Right cardiac atrium (tissue), 5 donors: ENCODE measurements around the gene COL4A3. TPM values are rescaled to one million over a fixed set of nuclear protein-coding genes. Genes with fewer than 3 reads are reported as not detected.

Experiments
- ATAC-seq, 2 donors: fragments of 200-7000 bp; cut with Tn5 transposase; one replicate each; pipeline versions ENCODE4 v1.8.0 to v1.9.1; 2020; ENCODE audit warnings: moderate library complexity in 2 of 2, mild to moderate bottlenecking in 1 of 2
- DNase-seq, 3 donors: peaks; one replicate each; pipeline ENCODE4 v3.0.0-alpha.2; 2020
- H3K27ac ChIP-seq: one replicate; pipeline ENCODE4 v1.5.1; 2013; ENCODE audit warnings: mild to moderate bottlenecking, low read length, control low read depth, moderate library complexity
- H3K27me3 ChIP-seq: one replicate; pipeline ENCODE4 v1.6.1; 2013; ENCODE audit not compliant: control insufficient read depth, insufficient read depth
- H3K4me1 ChIP-seq: one replicate; pipeline ENCODE4 v1.6.1; 2013; ENCODE audit warnings: low read length; ENCODE audit not compliant: control insufficient read depth, insufficient read depth
- H3K4me3 ChIP-seq: one replicate; pipeline ENCODE4 v1.5.1; 2013; ENCODE audit warnings: low read length, control low read depth
- H3K9me3 ChIP-seq: one replicate; pipeline ENCODE4 v1.6.1; 2013; ENCODE audit warnings: low read length; ENCODE audit not compliant: control insufficient read depth
- WGBS: extraction: QIAGEN DNeasy Blood & Tissue Kit; methylation state at CpG from one replicate; pipeline ENCODE4 v1.1.7; 2013; 5-methylcytosine and 5-hydroxymethylcytosine counted together
- intact Hi-C, 4 donors: fragments of 100-400 bp; cut with DNase I; formaldehyde crosslinking; loops; one replicate each; pipeline versions ENCODE4 v1.11.0 to v1.14.0; 2022 to 2023
- polyA plus RNA-seq: library from polyadenylated mRNA; stranded (reverse); fragments of 200-250 nt; gene quantifications from one replicate; pipeline ENCODE4 v1.2.3, GENCODE V29; 2013
- total RNA-seq, 4 donors: library from RNA; stranded (reverse); fragmentation: NEBNext Ultra II Directional; extraction: Animal tissue kit (Norgen Biotek cat#: 25700); gene quantifications; one replicate each; pipeline ENCODE4 v1.2.1, GENCODE V29; 2021
- donor health status: healthy with polysubstance abuse.
- donor health status: DM: no; HTN: yes; CAD: no.
- donor health status: DM: no; HTN: no; CAD: no.
- donor health status: DM: no; HTN: yes; CAD: no; lungs with severe emphysema.
- donor health status: DM: yes; HTN: yes; CAD: no.

COL4A3 gene
- total and polyA plus RNA-seq, 5 donors: 4.7 to 11.0 (median 6.6) TPM

DNA sequence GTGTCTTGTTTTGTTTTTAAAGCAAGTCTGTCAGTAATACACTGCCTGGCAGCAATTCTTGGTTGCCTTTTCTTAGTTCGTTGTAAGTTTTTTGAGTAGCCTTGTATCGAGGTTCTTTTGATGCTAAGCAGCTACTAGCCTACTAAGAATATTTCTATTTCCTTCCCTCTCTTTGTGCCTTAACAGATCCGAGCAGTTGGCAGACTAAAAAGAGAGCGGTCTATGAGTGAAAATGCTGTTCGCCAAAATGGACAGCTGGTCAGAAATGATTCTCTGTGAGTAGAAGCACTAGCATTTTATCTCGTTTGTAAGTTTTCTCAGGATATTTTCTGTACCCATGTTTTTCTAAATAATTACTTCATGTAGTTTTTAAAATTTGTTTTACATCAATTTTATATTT lies 175.7 kb downstream of the COL4A3 start:
- 67% methylated on average over 6 of the region's 6 CpGs for WGBS
- H3K9me3 ChIP-seq: no peaks in the 10 kb centered on the region
- no peak overlapping the region for H3K4me3 ChIP-seq
- no peaks in the 10 kb centered on the region for H3K27me3 ChIP-seq
- no peaks in the 10 kb centered on the region for H3K4me1 ChIP-seq
- DNase-seq (no peak), ATAC-seq (no peak)
- H3K27ac ChIP-seq: no peak overlapping the region
- intact Hi-C loops: no loop called here

DNA sequence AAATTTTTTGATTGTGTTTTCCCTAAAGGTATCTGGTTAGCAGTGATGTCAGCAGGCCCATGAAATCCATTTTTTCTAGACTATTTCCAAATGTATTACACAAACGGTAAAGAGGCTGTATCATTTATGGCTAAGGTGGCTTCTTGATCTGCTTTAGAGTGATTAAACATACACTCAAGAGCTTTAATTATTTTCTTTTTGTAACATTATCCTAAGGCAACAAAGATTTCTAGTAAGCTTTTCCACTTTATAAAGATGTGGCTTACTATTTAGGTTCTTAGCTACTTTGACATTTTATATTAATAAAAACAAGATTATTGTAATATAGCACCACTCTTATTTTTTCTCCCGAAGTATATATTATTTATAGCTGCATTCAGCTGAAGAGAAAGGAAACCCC lies 177.1 kb downstream of the COL4A3 start:
- Histone ChIP-seq H3K4me1 (no peaks in the 10 kb centered on the region), H3K9me3 (no peaks in the 10 kb centered on the region), H3K27ac (no peak overlapping the region), H3K27me3 (no peaks in the 10 kb centered on the region), H3K4me3 (no peak overlapping the region)
- WGBS: 87% methylated on average over 2 of the region's 2 CpGs
- ATAC-seq (no peak), DNase-seq (no peak)
- intact Hi-C loops: no loop called here

DNA sequence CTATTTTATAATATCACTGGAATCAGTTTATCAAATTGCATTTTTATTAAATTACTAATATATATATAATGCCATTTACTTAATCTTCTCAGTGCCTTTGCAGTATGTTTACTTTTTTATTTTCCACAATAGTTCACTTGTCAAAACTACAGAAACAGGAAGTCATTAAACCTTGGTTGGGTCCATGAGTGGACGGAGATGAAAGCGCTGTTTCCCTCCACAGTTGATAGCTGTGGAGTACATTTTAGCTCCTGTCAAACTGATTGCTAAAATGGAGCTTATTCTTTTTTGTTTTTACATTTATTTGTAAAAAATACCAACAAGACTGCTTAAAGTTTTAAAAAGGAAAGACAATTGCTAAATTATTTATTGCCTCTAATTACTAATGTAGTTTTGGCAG lies 179.8 kb downstream of the COL4A3 start:
- WGBS: 72% methylated on average over 2 of the region's 2 CpGs
- Histone ChIP-seq H3K27ac (no peak overlapping the region), H3K9me3 (no peaks in the 10 kb centered on the region), H3K4me1 (no peaks in the 10 kb centered on the region), H3K4me3 (no peak overlapping the region), H3K27me3 (no peaks in the 10 kb centered on the region)
- DNase-seq: no peak
- no peak for ATAC-seq
- intact Hi-C loops: no loop called here

DNA sequence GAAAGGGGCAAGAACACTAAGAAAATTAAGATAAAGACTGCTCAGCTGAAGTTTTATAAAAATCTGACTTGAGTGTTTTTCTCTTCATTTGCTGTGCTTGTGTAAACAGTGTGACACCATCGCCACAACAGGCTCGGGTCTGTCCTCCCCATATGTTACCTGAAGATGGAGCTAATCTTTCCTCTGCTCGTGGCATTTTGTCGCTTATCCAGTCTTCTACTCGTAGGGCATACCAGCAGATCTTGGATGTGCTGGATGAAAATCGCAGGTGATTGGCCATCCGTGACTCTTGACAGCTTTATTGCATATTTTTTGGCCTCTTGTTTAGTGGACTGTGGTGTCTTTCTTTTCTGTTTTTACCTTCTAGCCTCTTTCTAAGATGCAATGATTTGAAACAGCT lies 182.7 kb downstream of the COL4A3 start:
- ATAC-seq (no peak), DNase-seq (no peak)
- H3K4me1 ChIP-seq: no peaks in the 10 kb centered on the region
- H3K9me3 ChIP-seq: no peaks in the 10 kb centered on the region
- 87% methylated on average over 7 of the region's 7 CpGs for WGBS
- no peak overlapping the region for H3K4me3 ChIP-seq
- intact Hi-C loops: no loop called here
- H3K27ac ChIP-seq: no peak overlapping the region
- H3K27me3 ChIP-seq: no peaks in the 10 kb centered on the region

DNA sequence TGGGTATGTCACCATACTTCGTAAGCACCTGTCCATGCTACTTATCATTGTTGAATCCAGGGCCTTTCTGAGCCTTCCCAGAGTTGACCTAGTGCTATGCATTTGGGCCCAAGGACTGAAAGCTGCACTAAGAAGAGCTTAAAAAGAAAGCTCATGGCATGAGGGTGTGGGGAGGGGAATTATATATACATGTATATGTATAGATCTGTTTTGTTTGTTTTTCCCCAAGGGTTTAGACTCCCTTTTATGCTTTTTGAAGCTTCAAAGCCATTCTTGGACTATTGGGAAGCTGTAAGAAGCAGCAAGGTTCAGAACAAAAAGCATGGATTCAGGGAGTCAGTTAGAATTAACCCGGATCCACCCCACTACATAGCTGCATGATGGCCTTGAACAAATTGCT lies 183.9 kb downstream of the COL4A3 start:
- intact Hi-C loops: no loop called here
- no peak for DNase-seq
- no peak for ATAC-seq
- WGBS: 97% methylated on average over 2 of the region's 2 CpGs
- Histone ChIP-seq H3K4me3 (no peak overlapping the region), H3K27ac (no peak overlapping the region), H3K27me3 (no peaks in the 10 kb centered on the region), H3K9me3 (no peaks in the 10 kb centered on the region), H3K4me1 (no peaks in the 10 kb centered on the region)

DNA sequence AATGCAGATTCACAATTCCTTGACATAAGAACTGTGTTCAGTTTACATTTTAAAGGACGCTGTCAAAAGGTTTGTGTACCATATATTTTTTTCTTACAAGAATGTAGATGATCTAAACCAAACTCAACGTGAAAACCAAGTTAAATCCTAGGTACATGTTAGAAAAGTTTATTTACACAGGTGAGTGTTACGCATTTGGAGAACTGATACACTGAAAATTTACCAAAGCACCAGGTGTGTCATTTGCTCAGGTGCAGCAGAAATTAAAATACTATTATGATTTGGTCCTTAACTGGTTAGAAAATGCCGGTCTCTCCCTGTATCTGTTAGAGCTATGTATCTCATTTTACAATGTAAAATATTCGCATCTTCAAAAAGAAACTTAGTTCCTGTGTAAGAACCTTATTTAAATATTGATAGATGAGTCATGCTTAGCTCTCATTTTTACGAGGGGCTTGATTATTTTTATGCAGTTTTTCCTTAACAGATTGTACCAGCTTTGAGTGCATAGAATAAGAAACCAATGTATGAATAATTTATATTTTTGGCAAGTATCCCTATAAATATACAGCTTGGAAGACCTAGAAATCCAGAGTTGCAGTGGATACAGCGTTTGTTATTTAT lies 185.7 kb downstream of the COL4A3 start:
- H3K27ac ChIP-seq: no peak overlapping the region
- no peaks in the 10 kb centered on the region for H3K9me3 ChIP-seq
- H3K27me3 ChIP-seq: no peaks in the 10 kb centered on the region
- DNase-seq (no peak), ATAC-seq (no peak)
- no peaks in the 10 kb centered on the region for H3K4me1 ChIP-seq
- WGBS: 97% methylated on average over 7 of the region's 7 CpGs
- H3K4me3 ChIP-seq: no peak overlapping the region
- intact Hi-C loops: no loop called here

DNA sequence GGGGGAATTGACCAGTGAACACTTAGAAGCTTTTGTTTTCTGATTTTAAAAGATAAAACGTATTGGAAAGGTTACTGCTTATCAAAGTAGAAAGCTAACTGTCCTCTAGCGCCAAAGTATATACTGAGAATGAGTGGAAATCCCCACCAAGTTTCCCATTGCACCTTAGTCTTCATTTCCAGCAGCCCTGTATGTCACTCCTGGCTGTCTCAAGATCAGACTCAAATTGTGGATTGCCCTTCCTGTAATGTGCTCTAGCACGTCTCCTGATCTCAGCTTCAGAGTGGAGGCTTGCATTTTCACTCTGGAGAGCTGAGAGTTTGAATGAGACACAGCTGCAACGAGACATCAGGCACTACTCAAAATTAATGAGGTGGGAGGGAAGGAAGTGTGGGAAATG lies 187.2 kb downstream of the COL4A3 start:
- 66% methylated on average over 4 of the region's 4 CpGs for WGBS
- H3K9me3 ChIP-seq: no peaks in the 10 kb centered on the region
- ATAC-seq (no peak), DNase-seq (no peak)
- no peak overlapping the region for H3K27ac ChIP-seq
- intact Hi-C loops: no loop called here
- no peaks in the 10 kb centered on the region for H3K27me3 ChIP-seq
- no peak overlapping the region for H3K4me3 ChIP-seq
- no peaks in the 10 kb centered on the region for H3K4me1 ChIP-seq

DNA sequence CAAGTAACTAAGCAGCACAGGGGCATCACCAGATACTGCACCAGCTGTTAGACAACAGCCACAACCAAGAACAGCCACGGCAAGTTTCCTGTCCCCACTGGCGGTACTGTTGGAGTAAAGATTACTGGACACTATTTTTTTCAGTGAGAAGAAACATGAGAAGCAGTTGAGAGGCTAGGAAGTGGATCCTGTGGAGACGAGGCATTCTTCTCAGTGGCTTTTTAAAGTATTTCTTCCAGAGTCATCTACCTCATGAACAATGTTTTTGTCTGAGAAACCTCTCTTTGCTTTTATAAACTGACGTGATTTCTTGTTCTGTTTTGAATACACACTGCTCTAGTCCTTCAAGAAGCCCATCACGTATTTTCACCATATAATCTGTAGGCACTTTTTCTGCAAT lies 195.9 kb downstream of the COL4A3 start:
- ATAC-seq: no peak
- intact Hi-C loops: no loop called here

DNA sequence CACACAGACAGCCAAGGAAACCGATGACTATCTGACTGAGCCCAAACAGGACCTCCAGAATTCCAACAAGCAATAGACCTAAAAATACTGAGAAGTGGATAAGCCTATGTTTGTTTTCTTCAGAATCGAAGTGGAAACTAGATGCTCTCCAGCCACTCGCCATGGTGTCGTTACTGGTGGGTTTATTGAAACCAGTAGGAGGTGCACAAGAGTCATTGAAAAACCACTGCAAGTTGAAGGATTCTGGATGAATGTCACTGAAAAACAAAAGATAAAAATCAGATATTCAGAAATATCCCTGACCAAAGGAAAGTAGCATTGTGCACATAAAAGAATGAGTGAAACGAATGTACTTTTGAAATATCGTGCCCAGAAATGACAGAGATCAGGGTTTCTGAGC lies 199.3 kb downstream of the COL4A3 start:
- no peaks in the 10 kb centered on the region for H3K27me3 ChIP-seq
- DNase-seq: no peak
- H3K9me3 ChIP-seq: no peaks in the 10 kb centered on the region
- H3K4me3 ChIP-seq: no peak overlapping the region
- no peak for ATAC-seq
- 88% methylated on average over 6 of the region's 6 CpGs for WGBS
- intact Hi-C loops: no loop called here
- H3K4me1 ChIP-seq: peaks cover 6% of the 10 kb centered on the region
- no peak overlapping the region for H3K27ac ChIP-seq

More for the DNA sequence above, 195.9 kb downstream of the COL4A3 start:
- H3K9me3 ChIP-seq: no peaks in the 10 kb centered on the region
- H3K27ac ChIP-seq: no peak overlapping the region
- WGBS: 67% methylated on average over 5 of the region's 5 CpGs
- no peak for DNase-seq
- H3K27me3 ChIP-seq: no peaks in the 10 kb centered on the region
- H3K4me3 ChIP-seq: no peak overlapping the region
- peaks cover 4% of the 10 kb centered on the region for H3K4me1 ChIP-seq

Other genes with a start within 250 kb of the COL4A3 start
- 10 to 100 TPM; 13.1 to 17.2 (median 15.3) TPM for gene COL4A4, start 419 bp upstream of the COL4A3 start, total RNA-seq
- gene COL4A4, start 419 bp upstream of the COL4A3 start, polyA plus RNA-seq: 3.6 TPM
- 10 to 100 TPM; 73.9 to 96.5 (median 83.6) TPM for gene MFF, start 160.6 kb downstream of the COL4A3 start, total RNA-seq
- gene MFF, start 160.6 kb downstream of the COL4A3 start, polyA plus RNA-seq: 83.5 TPM
- gene TM4SF20, start 214.7 kb downstream of the COL4A3 start, total RNA-seq: not detected
- not detected for gene TM4SF20, start 214.7 kb downstream of the COL4A3 start, polyA plus RNA-seq
- not detected for gene SCYGR1, start 223.3 kb downstream of the COL4A3 start, total RNA-seq
- not detected for gene SCYGR1, start 223.3 kb downstream of the COL4A3 start, polyA plus RNA-seq